ENCODE data around the gene TSPAN12. TPM values are rescaled to one million over a fixed set of nuclear protein-coding genes. Genes with fewer than 3 reads are reported as not detected.

Gene TSPAN12, protein sequence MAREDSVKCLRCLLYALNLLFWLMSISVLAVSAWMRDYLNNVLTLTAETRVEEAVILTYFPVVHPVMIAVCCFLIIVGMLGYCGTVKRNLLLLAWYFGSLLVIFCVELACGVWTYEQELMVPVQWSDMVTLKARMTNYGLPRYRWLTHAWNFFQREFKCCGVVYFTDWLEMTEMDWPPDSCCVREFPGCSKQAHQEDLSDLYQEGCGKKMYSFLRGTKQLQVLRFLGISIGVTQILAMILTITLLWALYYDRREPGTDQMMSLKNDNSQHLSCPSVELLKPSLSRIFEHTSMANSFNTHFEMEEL
- 0.41 TPM for polyA plus RNA-seq (2012; ENCODE audit: insufficient read length, low read depth)

DNA sequence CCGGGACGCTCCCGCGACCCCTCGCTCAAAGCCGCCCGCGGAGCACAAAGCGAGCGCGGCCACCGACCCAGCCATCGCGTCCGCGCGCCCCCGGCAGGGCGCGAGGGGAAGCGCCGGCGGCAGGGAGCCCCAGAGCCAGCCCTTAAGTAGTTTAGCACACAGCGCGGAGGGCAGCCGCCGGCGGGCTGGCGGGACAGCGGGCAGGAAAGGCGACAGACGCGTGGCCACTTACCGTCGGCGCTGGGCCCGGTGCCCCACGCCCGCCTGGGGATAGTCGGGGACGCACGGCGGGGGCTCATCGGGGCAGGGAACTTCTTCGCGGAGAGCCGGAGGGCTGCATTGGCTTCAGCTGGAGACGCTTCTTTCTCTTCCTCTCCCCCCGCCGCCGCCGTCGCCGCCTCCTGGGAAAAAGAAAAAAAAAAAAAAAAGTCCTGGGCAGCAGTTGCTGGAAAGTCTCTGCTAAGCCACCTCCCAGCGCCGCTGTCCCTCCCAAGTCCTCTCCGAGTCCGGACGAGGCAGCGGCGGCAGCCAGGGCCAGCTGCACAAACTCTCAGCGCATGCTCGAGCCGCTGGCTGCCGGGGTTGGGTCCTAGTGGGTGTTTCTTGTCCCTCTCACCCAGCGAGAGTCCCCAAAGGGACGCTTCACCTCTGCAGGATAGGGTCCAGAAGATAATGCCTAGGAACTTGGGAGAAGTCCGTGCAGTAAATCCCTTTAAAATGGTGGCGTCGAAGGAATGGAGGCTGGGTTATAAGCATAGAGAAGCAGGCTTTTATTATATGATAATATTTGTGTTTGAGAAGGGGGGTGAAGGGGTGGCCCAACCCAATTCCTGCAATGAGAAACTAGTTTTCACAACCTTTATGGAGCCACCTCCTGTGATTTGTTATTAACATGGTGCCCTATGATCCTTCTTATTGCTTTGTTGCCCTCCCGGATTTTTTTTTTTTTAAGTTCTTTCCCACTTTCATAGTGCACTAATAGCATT lies at the start of gene TSPAN12:
TSPAN12 (minus strand) TSS at position 557 of the 986 bp plus-strand sequence. CDS start 1,381 bp downstream, outside the sequence.
- TF ChIP-seq, protein P1, sequence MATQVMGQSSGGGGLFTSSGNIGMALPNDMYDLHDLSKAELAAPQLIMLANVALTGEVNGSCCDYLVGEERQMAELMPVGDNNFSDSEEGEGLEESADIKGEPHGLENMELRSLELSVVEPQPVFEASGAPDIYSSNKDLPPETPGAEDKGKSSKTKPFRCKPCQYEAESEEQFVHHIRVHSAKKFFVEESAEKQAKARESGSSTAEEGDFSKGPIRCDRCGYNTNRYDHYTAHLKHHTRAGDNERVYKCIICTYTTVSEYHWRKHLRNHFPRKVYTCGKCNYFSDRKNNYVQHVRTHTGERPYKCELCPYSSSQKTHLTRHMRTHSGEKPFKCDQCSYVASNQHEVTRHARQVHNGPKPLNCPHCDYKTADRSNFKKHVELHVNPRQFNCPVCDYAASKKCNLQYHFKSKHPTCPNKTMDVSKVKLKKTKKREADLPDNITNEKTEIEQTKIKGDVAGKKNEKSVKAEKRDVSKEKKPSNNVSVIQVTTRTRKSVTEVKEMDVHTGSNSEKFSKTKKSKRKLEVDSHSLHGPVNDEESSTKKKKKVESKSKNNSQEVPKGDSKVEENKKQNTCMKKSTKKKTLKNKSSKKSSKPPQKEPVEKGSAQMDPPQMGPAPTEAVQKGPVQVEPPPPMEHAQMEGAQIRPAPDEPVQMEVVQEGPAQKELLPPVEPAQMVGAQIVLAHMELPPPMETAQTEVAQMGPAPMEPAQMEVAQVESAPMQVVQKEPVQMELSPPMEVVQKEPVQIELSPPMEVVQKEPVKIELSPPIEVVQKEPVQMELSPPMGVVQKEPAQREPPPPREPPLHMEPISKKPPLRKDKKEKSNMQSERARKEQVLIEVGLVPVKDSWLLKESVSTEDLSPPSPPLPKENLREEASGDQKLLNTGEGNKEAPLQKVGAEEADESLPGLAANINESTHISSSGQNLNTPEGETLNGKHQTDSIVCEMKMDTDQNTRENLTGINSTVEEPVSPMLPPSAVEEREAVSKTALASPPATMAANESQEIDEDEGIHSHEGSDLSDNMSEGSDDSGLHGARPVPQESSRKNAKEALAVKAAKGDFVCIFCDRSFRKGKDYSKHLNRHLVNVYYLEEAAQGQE (IDR thresholded peaks at IDR 0.05; ENCODE audit: insufficient read depth in 1 of 2, low read depth in 2 of 2, low read length in 2 of 2): no peak
- TF ChIP-seq TAF1 (IDR thresholded peaks at IDR 0.05; ENCODE audit: borderline replicate concordance, insufficient read depth, low read length): no peak
- no peak for TF ChIP-seq SIN3A (IDR thresholded peaks at IDR 0.05; ENCODE audit: borderline replicate concordance, insufficient read depth, low read length)
- TF ChIP-seq FOXP2 (optimal IDR thresholded peaks at IDR 0.05; ENCODE audit: borderline replicate concordance, extremely low read depth, extremely low read length, insufficient read depth): no peak
- no peak for TF ChIP-seq POLR2AphosphoS5 (IDR thresholded peaks at IDR 0.05; ENCODE audit: low read depth, low read length)

DNA sequence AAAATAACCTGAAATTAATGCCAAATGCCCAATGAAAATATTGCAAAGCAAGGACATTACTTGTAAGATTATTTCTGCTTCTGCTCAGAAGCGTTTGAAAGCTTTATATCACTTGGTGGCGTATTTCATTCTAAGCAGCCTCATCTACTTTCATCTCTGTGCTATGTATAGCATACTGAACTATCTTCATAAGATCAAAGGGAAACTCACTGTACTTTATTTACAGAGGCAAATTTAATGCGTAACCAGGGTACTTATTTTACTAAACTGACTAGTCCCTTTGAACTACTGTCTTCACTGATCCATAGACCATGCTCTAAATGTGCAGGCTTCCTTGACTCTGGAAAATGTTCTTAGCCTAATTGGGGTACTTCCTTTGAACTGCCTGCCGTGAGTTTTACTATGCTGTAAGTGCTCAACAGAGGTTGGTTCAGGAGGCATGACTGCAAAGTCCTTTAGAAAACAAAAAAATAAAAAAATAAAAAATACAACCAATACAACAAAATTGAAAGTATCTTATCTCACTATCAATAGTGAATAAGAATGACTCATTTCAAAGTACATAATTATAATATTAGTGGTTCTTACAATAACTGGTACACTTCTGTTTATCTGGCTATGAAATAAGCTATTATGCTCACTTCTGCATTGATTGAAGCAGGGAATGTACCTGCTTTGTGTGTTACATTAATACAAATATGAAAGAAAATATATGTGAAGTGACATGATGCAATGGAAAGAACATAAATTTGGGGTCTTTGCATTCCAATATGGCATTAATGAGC lies 41.0 kb upstream of the TSPAN12 start:
- TF ChIP-seq, protein P1 (IDR thresholded peaks at IDR 0.05; ENCODE audit: insufficient read depth in 1 of 2, low read depth in 2 of 2, low read length in 2 of 2): no peak
- TF ChIP-seq SIN3A (IDR thresholded peaks at IDR 0.05; ENCODE audit: borderline replicate concordance, insufficient read depth, low read length): no peak

- TF ChIP-seq SIN3A (IDR thresholded peaks at IDR 0.05; ENCODE audit: borderline replicate concordance, insufficient read depth, low read length) (no peak), POLR2AphosphoS5 (IDR thresholded peaks at IDR 0.05; ENCODE audit: low read depth, low read length) (no peak), FOXP2 (optimal IDR thresholded peaks at IDR 0.05; ENCODE audit: borderline replicate concordance, extremely low read depth, extremely low read length, insufficient read depth) (no peak), TAF1 (IDR thresholded peaks at IDR 0.05; ENCODE audit: borderline replicate concordance, insufficient read depth, low read length) (no peak)
- TF ChIP-seq, protein P1 (IDR thresholded peaks at IDR 0.05; ENCODE audit: insufficient read depth in 1 of 2, low read depth in 2 of 2, low read length in 2 of 2): no peak
Measured at GRCh38 chr7:120877701-120878100, 19.8 kb upstream of the TSPAN12 start.

- no peak for TF ChIP-seq POLR2AphosphoS5 (IDR thresholded peaks at IDR 0.05; ENCODE audit: low read depth, low read length)
Measured at GRCh38 chr7:120876922-120877321, 19.0 kb upstream of the TSPAN12 start.

DNA sequence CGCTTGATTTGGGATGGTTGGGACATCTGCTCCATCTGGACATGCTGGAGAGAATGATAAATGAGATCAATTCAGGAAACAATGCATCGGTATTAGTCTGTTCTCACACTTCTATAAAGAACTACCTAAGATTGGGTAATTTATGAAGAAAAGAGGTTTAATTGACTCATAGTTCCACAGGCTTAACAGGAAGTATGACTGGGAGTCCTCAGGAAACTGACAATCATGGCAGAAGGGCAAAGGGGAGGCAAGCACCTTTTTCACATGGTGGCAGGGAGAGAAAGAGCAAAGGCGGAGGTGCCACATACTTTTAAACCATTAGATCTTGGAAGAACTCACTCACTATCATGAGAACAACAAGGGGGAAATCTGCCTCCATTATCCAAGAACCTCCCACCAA lies 16.8 kb upstream of the TSPAN12 start:
- TF ChIP-seq, protein P1 (IDR thresholded peaks at IDR 0.05; ENCODE audit: insufficient read depth in 1 of 2, low read depth in 2 of 2, low read length in 2 of 2): no peak
- no peak for TF ChIP-seq TAF1 (IDR thresholded peaks at IDR 0.05; ENCODE audit: borderline replicate concordance, insufficient read depth, low read length)
- no peak for TF ChIP-seq SIN3A (IDR thresholded peaks at IDR 0.05; ENCODE audit: borderline replicate concordance, insufficient read depth, low read length)
- no peak for TF ChIP-seq FOXP2 (optimal IDR thresholded peaks at IDR 0.05; ENCODE audit: borderline replicate concordance, extremely low read depth, extremely low read length, insufficient read depth)
- no peak for TF ChIP-seq POLR2AphosphoS5 (IDR thresholded peaks at IDR 0.05; ENCODE audit: low read depth, low read length)

Measured in PFSK-1 (cell line).